Adrenal gland (tissue), 5 donors: Measurements from ENCODE around the gene CBX8.

Source experiments
- CTCF ChIP-seq, 6 experiments: fragments of 450-650 bp in 4 of 6; fragments of 200-600 bp in 2 of 6; sonication (generic) in 1 of 6; IDR thresholded peaks; 1 replicate in 5 of 6; 2 replicates in 1 of 6; pipeline versions ENCODE4 v1.5.1 to v1.8.0; 2016 to 2021; ENCODE audit warnings: antibody characterized with exemption in 6 of 6, mild to moderate bottlenecking in 2 of 6, moderate library complexity in 1 of 6
- POLR2A ChIP-seq, 2 donors: fragments of 450-650 bp; IDR thresholded peaks; one replicate each; pipeline ENCODE4 v1.6.1; 2017; ENCODE audit warnings: antibody characterized with exemption in 2 of 2, mild to moderate bottlenecking in 2 of 2, moderate library complexity in 1 of 2
- donor health status: DM: no; HTN: no; CAD: no.

DNA sequence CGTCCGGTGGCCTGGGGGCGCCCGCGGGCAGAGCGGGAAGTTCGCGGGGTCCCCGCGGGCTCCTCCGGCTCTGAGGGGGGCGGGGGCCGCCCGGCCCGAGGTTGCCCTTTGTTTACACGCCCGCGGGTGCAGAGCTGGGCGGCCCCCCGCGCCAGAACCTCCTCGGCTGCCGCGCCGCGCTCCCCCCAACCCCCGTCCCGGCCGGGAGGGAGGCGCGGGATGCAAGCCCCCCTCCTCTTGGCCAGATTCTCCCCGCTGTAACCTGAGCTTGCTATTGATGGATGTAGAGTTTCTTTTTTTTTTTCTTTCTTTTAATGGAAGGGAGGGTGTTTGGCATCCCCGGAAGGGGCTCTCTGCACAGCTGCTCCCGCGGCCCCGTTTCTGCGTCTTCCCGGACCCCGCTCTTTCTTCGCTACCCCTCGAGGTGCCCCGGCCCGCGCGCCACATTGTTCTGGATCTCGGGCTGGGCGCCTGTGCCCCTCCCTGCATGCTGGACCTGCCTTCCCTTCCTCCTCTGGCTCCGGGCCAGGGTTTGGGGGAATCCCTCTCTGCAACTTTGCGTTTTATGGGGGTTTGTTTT lies 18.3 kb downstream of the CBX8 start:
- no peak for TF ChIP-seq CTCF (IDR thresholded peaks at IDR 0.05)
- TF ChIP-seq POLR2A (IDR thresholded peaks at IDR 0.05) = no peak
